ENCODE data around the gene RSRC1.
"Not testable (repeated sequence)": the region's sequence is repeated elsewhere in the genome, so short reads cannot be mapped to it uniquely, and the experiment has no call there.

Gene RSRC1

GRCh38 chr3:158333736-158334135 lies 223.8 kb downstream of the RSRC1 start:
- peak; percentile 9 for DNase-seq

- DNase-seq, result peak; percentile 70
Observed at GRCh38 chr3:158337110-158337509, 227.2 kb downstream of the RSRC1 start.

- no peak for DNase-seq
Observed at GRCh38 chr3:158339638-158340037, 229.7 kb downstream of the RSRC1 start.

- DNase-seq, result not testable (repeated sequence)
Observed at GRCh38 chr3:158340951-158341350, 231.1 kb downstream of the RSRC1 start.

- no peak for DNase-seq
Observed at GRCh38 chr3:158347966-158348365, 238.1 kb downstream of the RSRC1 start.

GRCh38 chr3:158350971-158351370 lies 241.1 kb downstream of the RSRC1 start:
- no peak for DNase-seq

- peak; percentile 76 for DNase-seq
Observed at GRCh38 chr3:158352551-158352950, 242.7 kb downstream of the RSRC1 start.

- no peak for DNase-seq
Observed at GRCh38 chr3:158354713-158355112, 244.8 kb downstream of the RSRC1 start.

GRCh38 chr3:158355623-158356588 lies 246.0 kb downstream of the RSRC1 start:
- DNase-seq, result no peak

- DNase-seq, result no peak
Observed at GRCh38 chr3:158359339-158359738, 249.4 kb downstream of the RSRC1 start.

- no peak for DNase-seq
Observed at GRCh38 chr3:158360756-158361448, 251.0 kb downstream of the RSRC1 start.

- DNase-seq, result no peak
Observed at GRCh38 chr3:158368271-158368670, 258.4 kb downstream of the RSRC1 start.

- no peak for DNase-seq
Observed at GRCh38 chr3:158369279-158369678, 259.4 kb downstream of the RSRC1 start.

- no peak for DNase-seq
Observed at GRCh38 chr3:158379517-158379916, 269.6 kb downstream of the RSRC1 start.

- peak; percentile 0 for DNase-seq
Observed at GRCh38 chr3:158381262-158381868, 271.5 kb downstream of the RSRC1 start.

GRCh38 chr3:158382479-158382878 lies 272.6 kb downstream of the RSRC1 start:
- DNase-seq, result no peak

GRCh38 chr3:158384019-158384418 lies 274.1 kb downstream of the RSRC1 start:
- no peak for DNase-seq

GRCh38 chr3:158395421-158395820 lies 285.5 kb downstream of the RSRC1 start:
- no peak for DNase-seq

- DNase-seq, result no peak
Observed at GRCh38 chr3:158402590-158402989, 292.7 kb downstream of the RSRC1 start.

GRCh38 chr3:158403013-158403412 lies 293.1 kb downstream of the RSRC1 start:
- DNase-seq, result no peak

- no peak for DNase-seq
Observed at GRCh38 chr3:158404131-158404718, 294.3 kb downstream of the RSRC1 start.

- DNase-seq, result no peak
Observed at GRCh38 chr3:158405507-158405906, 295.6 kb downstream of the RSRC1 start.

GRCh38 chr3:158407844-158408517 lies 298.1 kb downstream of the RSRC1 start:
- DNase-seq, result no peak
